HG03280 (cell line): ENCODE measurements around the gene PFKL.

Experiments
- ATAC-seq: cut with Tn5 transposase; IDR thresholded peaks from one replicate; pipeline ENCODE4 v1.9.1; 2021; ENCODE audit warnings: mild to moderate bottlenecking, moderate library complexity; ENCODE audit not compliant: unreplicated experiment

The PFKL gene

GRCh38 chr21:44310628-44311507 lies 11.0 kb downstream of the PFKL start:
- no peak for ATAC-seq

- no peak for ATAC-seq
Measured at GRCh38 chr21:44312089-44312488, 12.2 kb downstream of the PFKL start.

- ATAC-seq = no peak
Measured at GRCh38 chr21:44312716-44313115, 12.9 kb downstream of the PFKL start.

- ATAC-seq = no peak
Measured at GRCh38 chr21:44313451-44313850, 13.6 kb downstream of the PFKL start.

- no peak for ATAC-seq
Measured at GRCh38 chr21:44314128-44314527, 14.3 kb downstream of the PFKL start.

- no peak for ATAC-seq
Measured at GRCh38 chr21:44314561-44314960, 14.7 kb downstream of the PFKL start.

GRCh38 chr21:44315691-44316203 lies 15.9 kb downstream of the PFKL start:
- no peak for ATAC-seq

GRCh38 chr21:44316277-44316900 lies 16.5 kb downstream of the PFKL start:
- ATAC-seq = no peak

GRCh38 chr21:44317241-44317782 lies 17.5 kb downstream of the PFKL start:
- no peak for ATAC-seq

- no peak for ATAC-seq
Measured at GRCh38 chr21:44317871-44318270, 18.0 kb downstream of the PFKL start.

GRCh38 chr21:44318489-44319285 lies 18.8 kb downstream of the PFKL start:
- no peak for ATAC-seq

- ATAC-seq = no peak
Measured at GRCh38 chr21:44319407-44320065, 19.7 kb downstream of the PFKL start.

- ATAC-seq = no peak
Measured at GRCh38 chr21:44320847-44321246, 21.0 kb downstream of the PFKL start.

GRCh38 chr21:44321846-44322450 lies 22.1 kb downstream of the PFKL start:
- no peak for ATAC-seq

- ATAC-seq = no peak
Measured at GRCh38 chr21:44322621-44323325, 22.9 kb downstream of the PFKL start.

GRCh38 chr21:44323591-44323990 lies 23.7 kb downstream of the PFKL start:
- no peak for ATAC-seq

- ATAC-seq = no peak
Measured at GRCh38 chr21:44324106-44324853, 24.4 kb downstream of the PFKL start.

GRCh38 chr21:44324854-44325107 lies 24.9 kb downstream of the PFKL start:
- no peak for ATAC-seq
